ELF-1 (cell line): Measurements from ENCODE around the gene DEPDC5.
"Not testable (repeated sequence)": the region's sequence is repeated elsewhere in the genome, so short reads cannot be mapped to it uniquely, and the experiment has no call there.

Experiments used
- DNase-seq: peaks from one replicate; pipeline ENCODE4 v3.0.0-alpha.2; 2016; ENCODE audit warnings: low read depth, low spot score

Gene DEPDC5

GRCh38 chr22:31814942-31815341, 61.1 kb downstream of the DEPDC5 start:
- no peak for DNase-seq

- DNase-seq, result not testable (repeated sequence)
Observed at GRCh38 chr22:31815383-31815814, 61.6 kb downstream of the DEPDC5 start.

GRCh38 chr22:31816750-31817149, 62.9 kb downstream of the DEPDC5 start:
- no peak for DNase-seq

GRCh38 chr22:31818481-31819392, 64.9 kb downstream of the DEPDC5 start:
- peak; percentile 4 for DNase-seq

- no peak for DNase-seq
Observed at GRCh38 chr22:31820655-31821054, 66.8 kb downstream of the DEPDC5 start.

GRCh38 chr22:31821572-31821971, 67.8 kb downstream of the DEPDC5 start:
- no peak for DNase-seq

GRCh38 chr22:31822523-31822922, 68.7 kb downstream of the DEPDC5 start:
- no peak for DNase-seq

- DNase-seq, result no peak
Observed at GRCh38 chr22:31825513-31825912, 71.7 kb downstream of the DEPDC5 start.

- DNase-seq, result no peak
Observed at GRCh38 chr22:31826443-31826842, 72.6 kb downstream of the DEPDC5 start.

- no peak for DNase-seq
Observed at GRCh38 chr22:31828739-31829138, 74.9 kb downstream of the DEPDC5 start.

GRCh38 chr22:31829505-31829904, 75.7 kb downstream of the DEPDC5 start:
- no peak for DNase-seq

- DNase-seq, result no peak
Observed at GRCh38 chr22:31830721-31831070, 76.9 kb downstream of the DEPDC5 start.

GRCh38 chr22:31833930-31834329, 80.1 kb downstream of the DEPDC5 start:
- DNase-seq, result no peak

- DNase-seq, result no peak
Observed at GRCh38 chr22:31836010-31836409, 82.2 kb downstream of the DEPDC5 start.

- no peak for DNase-seq
Observed at GRCh38 chr22:31838917-31839316, 85.1 kb downstream of the DEPDC5 start.

- no peak for DNase-seq
Observed at GRCh38 chr22:31839986-31840385, 86.2 kb downstream of the DEPDC5 start.

GRCh38 chr22:31840585-31840984, 86.8 kb downstream of the DEPDC5 start:
- no peak for DNase-seq

GRCh38 chr22:31841078-31841827, 87.4 kb downstream of the DEPDC5 start:
- no peak for DNase-seq

GRCh38 chr22:31843526-31843925, 89.7 kb downstream of the DEPDC5 start:
- DNase-seq, result no peak

GRCh38 chr22:31844941-31845340, 91.1 kb downstream of the DEPDC5 start:
- no peak for DNase-seq

- DNase-seq, result peak; percentile 7
Observed at GRCh38 chr22:31846161-31847115, 92.6 kb downstream of the DEPDC5 start.

GRCh38 chr22:31848411-31848810, 94.6 kb downstream of the DEPDC5 start:
- peak; percentile 26 for DNase-seq
